ENCODE results near the gene ARHGEF25. TPM values are rescaled to one million over a fixed set of nuclear protein-coding genes. Genes with fewer than 3 reads are reported as not detected.

Gene ARHGEF25
- total and polyA plus RNA-seq, 2 donors (not counting 1 experiment from before 2014, with no cell fraction given): 0.12 TPM; not detected in 1

DNA sequence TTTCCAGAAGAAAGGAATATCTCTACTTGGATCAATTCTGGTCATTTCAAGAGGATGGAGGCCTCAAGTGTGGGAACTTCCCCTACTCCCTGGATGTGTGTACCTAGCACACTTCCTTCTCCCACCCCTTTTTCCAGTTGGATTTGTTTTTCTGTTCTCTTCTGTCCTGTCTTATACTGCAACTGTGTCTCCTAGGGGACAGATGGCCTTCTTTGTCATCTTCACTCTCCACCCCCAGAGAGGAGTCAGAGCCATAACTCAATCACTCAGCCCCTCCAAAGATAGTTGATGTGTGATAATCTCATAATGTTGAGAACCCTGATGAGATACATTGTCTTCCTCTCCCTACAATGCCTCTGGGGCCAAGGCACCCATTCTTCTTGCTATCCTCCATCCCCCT lies 8.7 kb upstream of the ARHGEF25 start:
- H3K36me3 ChIP-seq (replicated peaks in 1 of 2; ENCODE audit: control extremely low read depth in 1 of 2, control insufficient read depth in 1 of 2, extremely low read depth in 1 of 2, insufficient read depth in 2 of 2, low read length in 1 of 2): peaks cover 5 to 35% of the 10 kb centered on the region in 2 experiments
- CTCF ChIA-PET: interaction anchor here (1.5 kb wide), 1 partner anchor 18 kb away, joined by 5 read pairs; no protein-coding TSS in a partner anchor
- DNase-seq (no peak), ATAC-seq (ENCODE audit: low read depth) (no peak)
- no peak overlapping the region for H2AFZ ChIP-seq (ENCODE audit: insufficient read depth, low read depth, low read length, poor library complexity, severe bottlenecking)
- H3K4me2 ChIP-seq (replicated peaks; ENCODE audit: low read depth, low read length, poor library complexity, severe bottlenecking): no peak overlapping the region
- Mint-ChIP-seq H3K27ac (no peak overlapping the region), H3K27me3 (peaks cover 18% of the 10 kb centered on the region), H3K9me3 (ENCODE audit: insufficient read depth) (no peaks in the 10 kb centered on the region), H3K4me1 (peaks cover 19% of the 10 kb centered on the region), H3K4me3 (no peak overlapping the region)
- intact Hi-C loops (cut with micrococcal nuclease): no loop called here
- TF ChIP-seq, protein P1, sequence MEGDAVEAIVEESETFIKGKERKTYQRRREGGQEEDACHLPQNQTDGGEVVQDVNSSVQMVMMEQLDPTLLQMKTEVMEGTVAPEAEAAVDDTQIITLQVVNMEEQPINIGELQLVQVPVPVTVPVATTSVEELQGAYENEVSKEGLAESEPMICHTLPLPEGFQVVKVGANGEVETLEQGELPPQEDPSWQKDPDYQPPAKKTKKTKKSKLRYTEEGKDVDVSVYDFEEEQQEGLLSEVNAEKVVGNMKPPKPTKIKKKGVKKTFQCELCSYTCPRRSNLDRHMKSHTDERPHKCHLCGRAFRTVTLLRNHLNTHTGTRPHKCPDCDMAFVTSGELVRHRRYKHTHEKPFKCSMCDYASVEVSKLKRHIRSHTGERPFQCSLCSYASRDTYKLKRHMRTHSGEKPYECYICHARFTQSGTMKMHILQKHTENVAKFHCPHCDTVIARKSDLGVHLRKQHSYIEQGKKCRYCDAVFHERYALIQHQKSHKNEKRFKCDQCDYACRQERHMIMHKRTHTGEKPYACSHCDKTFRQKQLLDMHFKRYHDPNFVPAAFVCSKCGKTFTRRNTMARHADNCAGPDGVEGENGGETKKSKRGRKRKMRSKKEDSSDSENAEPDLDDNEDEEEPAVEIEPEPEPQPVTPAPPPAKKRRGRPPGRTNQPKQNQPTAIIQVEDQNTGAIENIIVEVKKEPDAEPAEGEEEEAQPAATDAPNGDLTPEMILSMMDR (IDR thresholded peaks at IDR 0.05): no peak
- no peak for TF ChIP-seq EZH2 (IDR thresholded peaks at IDR 0.05; ENCODE audit: borderline replicate concordance, insufficient read depth, low read depth, low read length, poor library complexity, severe bottlenecking)
- no peak overlapping the region for H3K9ac ChIP-seq (ENCODE audit: low read length)
- peaks cover 0 to 11% (median 0%) of the 10 kb centered on the region in 3 donors for H3K9me3 ChIP-seq (ENCODE audit: control extremely low read depth in 1 of 3, control insufficient read depth in 2 of 3, insufficient read depth in 1 of 3, low read length in 2 of 3)
- peaks cover 0 to 29% (median 8%) of the 10 kb centered on the region in 4 experiments for H3K27me3 ChIP-seq (replicated peaks in 1 of 4; ENCODE audit: control extremely low read depth in 1 of 4, control insufficient read depth in 3 of 4, insufficient read depth in 4 of 4, low read length in 3 of 4)
- no peak overlapping the region for H3K4me3 ChIP-seq (ENCODE audit: control extremely low read depth in 1 of 5, extremely low read depth in 1 of 5, insufficient read depth in 1 of 5, low read depth in 2 of 5, low read length in 4 of 5)
- POLR2A ChIA-PET: no interaction called here
- H4K20me1 ChIP-seq (ENCODE audit: control insufficient read depth, insufficient read depth, low read length, poor library complexity, severe bottlenecking): no peaks in the 10 kb centered on the region
- H3K79me2 ChIP-seq (ENCODE audit: control insufficient read depth, insufficient read depth, low read length): no peaks in the 10 kb centered on the region
- no peak overlapping the region for H3K27ac ChIP-seq (ENCODE audit: low read length in 2 of 2)
- H3K4me1 ChIP-seq (ENCODE audit: control insufficient read depth in 2 of 2, insufficient read depth in 2 of 2, low read length in 2 of 2): peaks cover 11% of the 10 kb centered on the region in 2 donors

DNA sequence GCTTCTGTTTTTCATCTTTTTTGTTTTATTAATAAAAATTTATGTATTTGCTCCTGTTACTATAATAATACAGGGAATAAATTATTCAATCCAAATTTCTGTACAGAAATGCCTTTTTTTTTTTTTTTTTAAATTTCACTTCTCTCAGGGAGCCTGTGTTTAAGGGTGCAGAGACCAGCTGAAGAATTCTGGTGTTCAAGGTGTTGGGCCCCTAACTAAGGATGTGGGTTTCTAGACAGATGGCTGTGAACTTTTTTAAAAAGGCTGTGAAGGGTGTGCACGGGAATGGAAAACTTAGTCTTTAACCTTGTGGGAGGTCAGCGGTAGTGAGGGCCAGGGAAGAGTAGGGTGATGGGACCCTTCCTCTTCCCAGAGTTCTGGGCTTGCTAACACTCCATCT lies 7.9 kb upstream of the ARHGEF25 start:
- H3K27ac Mint-ChIP-seq: no peak overlapping the region
- intact Hi-C loops (cut with micrococcal nuclease): no loop called here

More for the DNA sequence above, 7.9 kb upstream of the ARHGEF25 start:
- H3K9me3 Mint-ChIP-seq (ENCODE audit: insufficient read depth): no peaks in the 10 kb centered on the region
- Histone ChIP-seq H4K20me1 (ENCODE audit: control insufficient read depth, insufficient read depth, low read length, poor library complexity, severe bottlenecking) (no peaks in the 10 kb centered on the region), H3K9me3 (ENCODE audit: control extremely low read depth in 1 of 3, control insufficient read depth in 2 of 3, insufficient read depth in 1 of 3, low read length in 2 of 3) (peaks cover 0 to 11% (median 0%) of the 10 kb centered on the region in 3 donors), H3K4me1 (ENCODE audit: control insufficient read depth in 2 of 2, insufficient read depth in 2 of 2, low read length in 2 of 2) (peaks cover 11% of the 10 kb centered on the region in 2 donors), H2AFZ (ENCODE audit: insufficient read depth, low read depth, low read length, poor library complexity, severe bottlenecking) (no peak overlapping the region), H3K27me3 (replicated peaks in 1 of 4; ENCODE audit: control extremely low read depth in 1 of 4, control insufficient read depth in 3 of 4, insufficient read depth in 4 of 4, low read length in 3 of 4) (peaks cover 0 to 29% (median 8%) of the 10 kb centered on the region in 4 experiments), H3K27ac (ENCODE audit: low read length in 2 of 2) (no peak overlapping the region), H3K79me2 (ENCODE audit: control insufficient read depth, insufficient read depth, low read length) (no peaks in the 10 kb centered on the region), H3K4me3 (ENCODE audit: control extremely low read depth in 1 of 5, extremely low read depth in 1 of 5, insufficient read depth in 1 of 5, low read depth in 2 of 5, low read length in 4 of 5) (no peak overlapping the region), H3K9ac (ENCODE audit: low read length) (no peak overlapping the region), H3K4me2 (replicated peaks; ENCODE audit: low read depth, low read length, poor library complexity, severe bottlenecking) (no peak overlapping the region), H3K36me3 (replicated peaks in 1 of 2; ENCODE audit: control extremely low read depth in 1 of 2, control insufficient read depth in 1 of 2, extremely low read depth in 1 of 2, insufficient read depth in 2 of 2, low read length in 1 of 2) (peaks cover 5 to 30% of the 10 kb centered on the region in 2 experiments)
- DNase-seq (no peak), ATAC-seq (ENCODE audit: low read depth) (no peak)
- ChIA-PET CTCF (interaction anchor here (0.7 to 1.5 kb wide), 4 partner anchors 10 to 24 kb away, joined by 3 to 5 read pairs (median 4); no protein-coding TSS in a partner anchor), POLR2A (interaction anchor here (0.6 kb wide), 1 partner anchor 80 kb away, joined by 3 read pairs; no protein-coding TSS in a partner anchor)
- 20% methylated on average over 1 of the region's 2 CpGs for WGBS (ENCODE audit: insufficient coverage)
- no peak for TF ChIP-seq EZH2 (IDR thresholded peaks at IDR 0.05; ENCODE audit: borderline replicate concordance, insufficient read depth, low read depth, low read length, poor library complexity, severe bottlenecking)
- TF ChIP-seq, protein P1 (IDR thresholded peaks at IDR 0.05): no peak
- peaks cover 18% of the 10 kb centered on the region for H3K27me3 Mint-ChIP-seq
- H3K4me3 Mint-ChIP-seq: no peak overlapping the region
- H3K4me1 Mint-ChIP-seq: peaks cover 19% of the 10 kb centered on the region

All from B cell (primary cell).